Heart right ventricle (tissue), 16 donors: ENCODE measurements around the gene STK36. TPM values are rescaled to one million over a fixed set of nuclear protein-coding genes. Genes with fewer than 3 reads are reported as not detected.

ENCODE experiments used
- ATAC-seq, 8 donors: fragments of 200-7000 bp; cut with Tn5 transposase; one replicate each; pipeline ENCODE4 v1.9.1; 2020; ENCODE audit warnings: mild to moderate bottlenecking in 8 of 8, moderate library complexity in 8 of 8, moderate number of reproducible peaks in 1 of 8
- DNase-seq, 2 donors: peaks; one replicate each; pipeline ENCODE4 v3.0.0-alpha.2; 2020
- H3K27ac ChIP-seq, 10 donors: fragments of 200-600 bp; sonication (generic) in 2 of 10; one replicate each; pipeline versions ENCODE4 v1.5.0 to v1.8.0; 2020 to 2022; ENCODE audit warnings: mild to moderate bottlenecking in 3 of 10
- H3K27me3 ChIP-seq, 7 donors: fragments of 200-600 bp; one replicate each; pipeline ENCODE4 v1.8.0; 2021 to 2022; ENCODE audit warnings: mild to moderate bottlenecking in 2 of 7
- H3K36me3 ChIP-seq, 9 donors: fragments of 200-600 bp; sonication (generic) in 1 of 9; one replicate each; pipeline versions ENCODE4 v1.5.0 to v1.8.0; 2020 to 2022; ENCODE audit warnings: mild to moderate bottlenecking in 2 of 9
- H3K4me1 ChIP-seq, 9 donors: fragments of 200-600 bp; sonication (generic) in 1 of 9; one replicate each; pipeline versions ENCODE4 v1.5.0 to v1.8.0; 2020 to 2022; ENCODE audit warnings: mild to moderate bottlenecking in 4 of 9
- H3K4me3 ChIP-seq, 10 donors: fragments of 200-600 bp; sonication (generic) in 2 of 10; one replicate each; pipeline versions ENCODE4 v1.5.0 to v1.8.0; 2020 to 2022; ENCODE audit warnings: mild to moderate bottlenecking in 7 of 10, moderate library complexity in 2 of 10
- H3K9me3 ChIP-seq, 11 donors: fragments of 200-600 bp in 10 of 11; sonication (generic) in 2 of 11; one replicate each; pipeline versions ENCODE4 v1.5.0 to v1.8.0; 2013 to 2022; ENCODE audit warnings: mild to moderate bottlenecking in 2 of 11, control low read depth in 1 of 11, moderate library complexity in 1 of 11
- CTCF ChIP-seq, 9 donors: fragments of 200-600 bp; sonication (generic) in 2 of 9; IDR thresholded peaks; one replicate each; pipeline versions ENCODE4 v1.5.0 to v1.8.0; 2021 to 2022; ENCODE audit warnings: antibody characterized with exemption in 9 of 9, mild to moderate bottlenecking in 5 of 9, moderate library complexity in 1 of 9
- WGBS, 2 donors: extraction: QIAGEN DNeasy Blood & Tissue Kit; methylation state at CpG; one replicate each; pipeline ENCODE4 v1.1.7; 2013; ENCODE audit warnings: inconsistent platforms in 1 of 2; 5-methylcytosine and 5-hydroxymethylcytosine counted together
- intact Hi-C, 10 donors: fragments of 100-400 bp; cut with DNase I; formaldehyde crosslinking; loops; one replicate each; pipeline versions ENCODE4 v1.11.1 to v1.14.2; 2022
- long read RNA-seq, 3 donors: library from polyadenylated mRNA; unstranded; transcript quantifications; one replicate each; pipeline ENCODE4 v2.0.0, GENCODE V29; 2020 to 2021
- polyA plus RNA-seq, 2 donors: library from polyadenylated mRNA; stranded (reverse); fragments of 200-250 nt; gene quantifications; one replicate each; pipeline ENCODE4 v1.2.3, GENCODE V29; 2013
- total RNA-seq, 10 donors: library from RNA; stranded (reverse); fragmentation: NEBNext Ultra II Directional in 3 of 10; extraction: Animal tissue kit (Norgen Biotek cat#: 25700) in 3 of 10; gene quantifications; one replicate each; pipeline versions ENCODE4 v1.2.1 to v1.2.4, GENCODE V29; 2021 to 2023
- donor health status: Arrhythmogenic right ventricular cardiomyopathy.
- donor health status: ischemic (EF 13 %, LVEDD 7.1; RV severe dilation, severe dysfunction).
- donor health status: healthy with polysubstance abuse.
- donor health status: DM: no; HTN: yes; CAD: no.
- donor health status: DM: no; HTN: no; CAD: no.
- donor health status: ischemic (EF 25% LVEDD 6.9; RV normal size, moderate dysfunction).
- donor health status: ischemic (EF 25% LVEDD 5.7; RV mildly dilated, moderate dysfunction).
- donor health status: healthy.
- donor health status: DM: yes; HTN: yes; CAD: no.
- donor health status: Ischemic cardiomyopathy.
- donor health status: ischemic (EF 35%, LVEDD 5.7; RV mildly dilated, moderate dysfunction).
- donor health status: nonischemic (EF 11% LVEDD 7.7; RV severe dilation, severe dysfunction).
- donor health status: DM: yes; HTN: yes; CAD: no.
- donor health status: PGD.
- donor health status: ischemic (EF 29% LVEDD 5.4; RV normal size, mild dysfunction).
- donor health status: nonischemic (EF 23%, LVEDD 6.1; RV moderate dilation, normal function).

The STK36 gene, protein sequence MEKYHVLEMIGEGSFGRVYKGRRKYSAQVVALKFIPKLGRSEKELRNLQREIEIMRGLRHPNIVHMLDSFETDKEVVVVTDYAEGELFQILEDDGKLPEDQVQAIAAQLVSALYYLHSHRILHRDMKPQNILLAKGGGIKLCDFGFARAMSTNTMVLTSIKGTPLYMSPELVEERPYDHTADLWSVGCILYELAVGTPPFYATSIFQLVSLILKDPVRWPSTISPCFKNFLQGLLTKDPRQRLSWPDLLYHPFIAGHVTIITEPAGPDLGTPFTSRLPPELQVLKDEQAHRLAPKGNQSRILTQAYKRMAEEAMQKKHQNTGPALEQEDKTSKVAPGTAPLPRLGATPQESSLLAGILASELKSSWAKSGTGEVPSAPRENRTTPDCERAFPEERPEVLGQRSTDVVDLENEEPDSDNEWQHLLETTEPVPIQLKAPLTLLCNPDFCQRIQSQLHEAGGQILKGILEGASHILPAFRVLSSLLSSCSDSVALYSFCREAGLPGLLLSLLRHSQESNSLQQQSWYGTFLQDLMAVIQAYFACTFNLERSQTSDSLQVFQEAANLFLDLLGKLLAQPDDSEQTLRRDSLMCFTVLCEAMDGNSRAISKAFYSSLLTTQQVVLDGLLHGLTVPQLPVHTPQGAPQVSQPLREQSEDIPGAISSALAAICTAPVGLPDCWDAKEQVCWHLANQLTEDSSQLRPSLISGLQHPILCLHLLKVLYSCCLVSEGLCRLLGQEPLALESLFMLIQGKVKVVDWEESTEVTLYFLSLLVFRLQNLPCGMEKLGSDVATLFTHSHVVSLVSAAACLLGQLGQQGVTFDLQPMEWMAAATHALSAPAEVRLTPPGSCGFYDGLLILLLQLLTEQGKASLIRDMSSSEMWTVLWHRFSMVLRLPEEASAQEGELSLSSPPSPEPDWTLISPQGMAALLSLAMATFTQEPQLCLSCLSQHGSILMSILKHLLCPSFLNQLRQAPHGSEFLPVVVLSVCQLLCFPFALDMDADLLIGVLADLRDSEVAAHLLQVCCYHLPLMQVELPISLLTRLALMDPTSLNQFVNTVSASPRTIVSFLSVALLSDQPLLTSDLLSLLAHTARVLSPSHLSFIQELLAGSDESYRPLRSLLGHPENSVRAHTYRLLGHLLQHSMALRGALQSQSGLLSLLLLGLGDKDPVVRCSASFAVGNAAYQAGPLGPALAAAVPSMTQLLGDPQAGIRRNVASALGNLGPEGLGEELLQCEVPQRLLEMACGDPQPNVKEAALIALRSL (N-terminal part only)
- 10 to 100 TPM in 1 of 10 donors, 1 to 10 TPM in 9; 4.2 to 16.0 (median 6.5) TPM for total RNA-seq
- 10 to 100 TPM in 1 of 2 donors, 1 to 10 TPM in 1; 7.5 to 18.8 TPM for polyA plus RNA-seq
- long read RNA-seq, donor 1, full-length matches to known transcripts, result 1 of 6 reads
- long read RNA-seq, donor 1, partial matches to known transcripts, result 3 of 6 reads
- long read RNA-seq, donor 1, other reads (novel, unspliced or antisense), result 2 of 6 reads
- long read RNA-seq, donor 2, partial matches to known transcripts, result 3 of 5 reads
- long read RNA-seq, donor 2, other reads (novel, unspliced or antisense), result 2 of 5 reads
- long read RNA-seq, donor 3, partial matches to known transcripts, result 3 of 5 reads
- long read RNA-seq, donor 3, other reads (novel, unspliced or antisense), result 2 of 5 reads

DNA sequence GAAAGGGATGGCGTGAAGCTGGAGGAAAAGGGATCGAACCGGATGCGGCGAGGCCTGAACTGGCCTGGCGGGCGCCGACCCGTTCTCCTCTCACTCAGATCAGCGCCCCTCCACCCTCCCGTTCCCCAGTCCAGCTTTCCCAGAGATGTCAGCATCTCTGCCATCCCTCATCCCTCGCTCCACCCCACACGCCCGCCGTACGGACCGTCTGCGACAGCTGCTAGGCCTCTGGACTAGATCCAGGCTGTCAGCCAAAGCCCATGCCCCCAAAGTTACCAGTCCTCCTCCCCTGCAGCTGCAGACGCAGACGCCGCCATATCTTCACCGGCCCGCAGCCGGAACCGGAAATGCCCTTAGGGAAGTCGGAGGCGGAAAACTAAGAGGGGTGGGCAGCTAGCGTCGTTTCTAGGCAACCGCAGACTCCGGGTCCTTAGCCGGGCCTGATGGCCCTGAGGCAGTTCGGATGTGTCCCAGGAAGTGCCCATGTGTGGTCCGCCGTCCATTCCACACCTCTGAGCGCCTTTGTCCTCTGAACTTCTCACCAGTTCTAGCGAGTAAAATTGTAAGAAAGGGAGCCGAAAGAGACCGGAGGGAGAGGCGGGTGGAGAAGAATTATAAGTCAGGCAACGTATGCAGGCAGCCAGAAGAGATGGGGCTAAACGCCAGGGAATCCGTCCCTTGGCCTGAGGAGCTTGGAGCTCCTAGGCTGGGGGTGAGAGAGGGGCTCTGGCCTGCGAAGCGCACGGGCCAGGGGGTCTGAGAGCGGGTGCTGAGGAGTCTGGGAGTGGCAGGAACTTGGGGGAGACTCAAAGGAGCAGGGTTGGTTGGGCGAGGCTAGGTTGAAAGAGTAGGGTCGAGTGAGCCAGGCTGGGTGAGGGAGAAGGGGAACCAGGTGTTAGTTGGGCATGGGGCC is at the start of gene STK36, which contains the start of gene RNF25:
TSS of gene STK36 (plus strand) at position 433 of the 913 bp plus-strand sequence. CDS start 744 bp downstream, outside the sequence.
TSS of gene RNF25 (minus strand) at position 349 of the 913 bp plus-strand sequence. CDS start at position 317, 32 bp downstream.
- H3K27ac ChIP-seq, result peak within 1 kb of the TSS; percentile 51 to 89 (median 80)
- WGBS, 2 donors, result 0% methylated on average over 49 of the region's 49 CpGs
- intact Hi-C loops, result no loop called here
- peaks cover 4 to 25% (median 16%) of the 10 kb centered on the region in 9 donors for H3K4me1 ChIP-seq
- no peak for TF ChIP-seq CTCF (IDR thresholded peaks at IDR 0.05)
- DNase-seq (peak; percentile 79 to 86), ATAC-seq (peak; percentile 94 to 98 (median 96))
- H3K4me3 ChIP-seq, result peak within 1 kb of the TSS; percentile 43 to 97 (median 72)
- H3K36me3 ChIP-seq, result peaks cover 0 to 48% (median 15%) of the 10 kb centered on the region in 9 donors
- no peaks in the 10 kb centered on the region for H3K27me3 ChIP-seq
- no peaks in the 10 kb centered on the region for H3K9me3 ChIP-seq

DNA sequence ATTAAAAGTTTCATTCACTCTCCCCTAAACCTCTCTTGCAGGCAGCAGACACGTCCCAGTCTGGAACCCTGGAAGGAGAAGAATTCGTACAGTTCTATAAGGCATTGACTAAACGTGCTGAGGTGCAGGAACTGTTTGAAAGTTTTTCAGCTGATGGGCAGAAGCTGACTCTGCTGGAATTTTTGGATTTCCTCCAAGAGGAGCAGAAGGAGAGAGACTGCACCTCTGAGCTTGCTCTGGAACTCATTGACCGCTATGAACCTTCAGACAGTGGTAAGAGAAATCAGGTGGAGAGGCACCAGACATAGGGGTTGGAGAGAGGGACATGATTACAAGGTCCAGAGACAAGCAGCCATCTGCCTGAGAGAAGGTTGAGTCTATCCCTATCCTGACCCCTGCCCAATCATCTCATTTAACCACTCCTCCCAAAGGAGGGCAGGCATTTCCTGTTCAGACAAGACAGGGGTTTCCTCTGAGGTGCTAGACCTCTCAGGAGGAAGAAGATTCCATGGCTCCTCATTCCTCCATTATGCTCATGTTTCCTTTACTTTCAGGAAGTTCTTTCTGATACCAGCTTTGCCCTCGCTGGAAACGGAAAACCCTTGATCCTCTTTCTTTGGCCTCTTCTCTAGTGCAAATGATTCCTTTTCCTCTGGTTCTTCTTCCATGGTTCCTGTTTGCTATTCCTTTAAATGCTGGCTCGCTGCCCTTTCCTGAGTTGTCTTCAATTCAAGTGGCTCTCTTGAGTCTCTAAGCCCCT is 49.1 kb upstream of the STK36 start:
- Histone ChIP-seq H3K4me1 (peaks cover 0 to 17% (median 5%) of the 10 kb centered on the region in 9 donors), H3K4me3 (no peak overlapping the region), H3K27ac (peak overlapping the region in 1 of 10 donors; percentile 61), H3K27me3 (no peaks in the 10 kb centered on the region), H3K36me3 (no peaks in the 10 kb centered on the region), H3K9me3 (no peaks in the 10 kb centered on the region)
- 46 to 47% methylated on average over 7 of the region's 7 CpGs for WGBS, 2 donors
- DNase-seq, result no peak
- peak in 5 of 8 donors; percentile 13 to 70 (median 39) for ATAC-seq
- no peak for TF ChIP-seq CTCF (IDR thresholded peaks at IDR 0.05)
- intact Hi-C loops, result no loop called here

GRCh38 chr2:218623366-218623705 is 48.5 kb upstream of the STK36 start:
- intact Hi-C loops, result no loop called here
- WGBS, 2 donors, result 56 to 68% methylated on average over 3 of the region's 3 CpGs
- H3K4me1 ChIP-seq, result peaks cover 0 to 17% (median 5%) of the 10 kb centered on the region in 9 donors

More at GRCh38 chr2:218623366-218623705, 48.5 kb upstream of the STK36 start:
- Histone ChIP-seq H3K9me3 (no peaks in the 10 kb centered on the region), H3K27me3 (no peaks in the 10 kb centered on the region), H3K4me3 (no peak overlapping the region), H3K27ac (peak overlapping the region in 1 of 10 donors; percentile 61), H3K36me3 (no peaks in the 10 kb centered on the region)
- no peak for TF ChIP-seq CTCF (IDR thresholded peaks at IDR 0.05)
- ATAC-seq, result no peak
- no peak for DNase-seq
